ENCODE data around the gene LEPROT.
"Not testable (repeated sequence)": the region's sequence is repeated elsewhere in the genome, so short reads cannot be mapped to it uniquely, and the experiment has no call there.

The LEPROT gene, protein sequence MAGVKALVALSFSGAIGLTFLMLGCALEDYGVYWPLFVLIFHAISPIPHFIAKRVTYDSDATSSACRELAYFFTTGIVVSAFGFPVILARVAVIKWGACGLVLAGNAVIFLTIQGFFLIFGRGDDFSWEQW

DNA sequence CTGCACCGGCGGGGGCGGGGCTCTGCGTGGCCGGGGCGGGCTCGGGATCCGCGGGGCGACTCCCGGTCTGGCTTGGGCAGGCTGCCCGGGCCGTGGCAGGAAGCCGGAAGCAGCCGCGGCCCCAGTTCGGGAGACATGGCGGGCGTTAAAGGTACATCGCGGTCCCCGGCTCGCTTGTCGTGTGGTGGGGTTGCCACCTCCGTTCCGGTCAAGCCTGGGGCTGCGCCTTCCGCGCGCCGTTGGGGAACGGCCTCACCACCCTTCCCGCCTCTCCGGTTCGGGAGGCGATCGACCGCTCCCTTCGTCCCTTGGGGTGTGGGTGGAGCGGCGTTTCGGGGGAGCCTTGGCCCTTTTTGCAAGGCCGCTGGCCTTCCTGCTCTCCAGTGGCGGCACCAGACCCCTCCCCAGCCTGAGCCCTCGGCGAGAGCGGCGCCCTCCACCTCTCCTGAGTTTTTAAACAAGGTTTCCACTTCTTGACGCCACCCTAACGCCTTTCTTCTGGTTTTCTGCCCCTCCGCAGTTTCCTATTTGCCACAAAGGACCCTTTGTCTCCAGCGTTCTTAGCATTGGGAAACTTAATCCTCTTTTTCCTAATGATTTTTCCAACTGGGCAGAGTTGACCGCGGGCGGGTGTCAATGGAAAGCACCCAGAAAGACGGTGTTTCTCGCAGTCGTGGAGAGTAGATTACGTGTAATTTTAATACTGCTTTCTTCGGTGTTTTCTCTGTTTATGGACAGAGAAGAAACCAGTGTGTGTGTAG is at the start of gene LEPROT, which contains the start of gene LEPR:
Gene LEPROT, plus strand, starts transcription at position 79 of the 761 bp plus-strand sequence. Its CDS starts 57 bp downstream, at position 136.
Gene LEPR, plus strand, starts transcription at position 79 of the 761 bp plus-strand sequence. CDS start 144,898 bp downstream, outside the sequence.
- DNase-seq (ENCODE audit: low read depth in 2 of 2), result no peak

DNA sequence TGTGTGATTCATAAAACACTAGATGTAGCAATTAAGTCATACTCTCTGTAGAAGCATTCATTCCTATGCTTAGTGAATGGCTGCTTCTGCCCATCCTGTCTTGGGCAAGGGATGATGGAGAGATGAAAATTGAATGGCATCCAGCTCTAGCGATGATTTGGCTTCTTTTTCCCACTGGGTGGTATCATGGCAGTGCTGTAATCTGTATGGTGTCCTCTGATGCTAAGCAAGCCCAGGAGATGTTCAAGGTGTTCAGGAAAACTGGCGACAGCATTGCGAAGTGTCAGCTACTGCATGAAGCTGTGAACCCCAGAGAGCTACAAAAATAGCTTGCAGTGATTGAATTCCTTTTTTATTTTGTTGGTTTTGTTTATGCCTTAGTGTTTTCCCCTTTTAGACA is 48.9 kb upstream of the LEPROT start:
- no peak for DNase-seq (ENCODE audit: low read depth in 2 of 2)

DNA sequence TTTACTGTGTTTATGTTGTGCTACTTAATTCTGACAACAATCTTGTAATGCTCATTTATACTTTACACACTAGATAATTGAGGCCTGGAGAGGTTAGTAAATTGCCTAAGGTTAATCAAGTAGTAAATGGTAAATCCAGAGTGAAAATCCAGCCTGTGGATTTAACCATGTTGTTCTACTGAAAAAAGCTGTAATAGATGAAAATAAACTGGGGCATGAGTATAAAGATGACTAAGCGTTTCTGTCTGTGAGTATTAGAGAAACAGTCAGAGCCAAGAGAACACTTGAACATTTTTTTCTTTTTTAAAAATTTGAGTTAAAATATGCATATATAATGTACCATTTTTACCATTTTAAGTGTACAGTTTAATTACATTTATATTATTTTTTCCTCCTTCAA is 47.9 kb upstream of the LEPROT start:
- DNase-seq (ENCODE audit: low read depth in 2 of 2), result no peak

DNA sequence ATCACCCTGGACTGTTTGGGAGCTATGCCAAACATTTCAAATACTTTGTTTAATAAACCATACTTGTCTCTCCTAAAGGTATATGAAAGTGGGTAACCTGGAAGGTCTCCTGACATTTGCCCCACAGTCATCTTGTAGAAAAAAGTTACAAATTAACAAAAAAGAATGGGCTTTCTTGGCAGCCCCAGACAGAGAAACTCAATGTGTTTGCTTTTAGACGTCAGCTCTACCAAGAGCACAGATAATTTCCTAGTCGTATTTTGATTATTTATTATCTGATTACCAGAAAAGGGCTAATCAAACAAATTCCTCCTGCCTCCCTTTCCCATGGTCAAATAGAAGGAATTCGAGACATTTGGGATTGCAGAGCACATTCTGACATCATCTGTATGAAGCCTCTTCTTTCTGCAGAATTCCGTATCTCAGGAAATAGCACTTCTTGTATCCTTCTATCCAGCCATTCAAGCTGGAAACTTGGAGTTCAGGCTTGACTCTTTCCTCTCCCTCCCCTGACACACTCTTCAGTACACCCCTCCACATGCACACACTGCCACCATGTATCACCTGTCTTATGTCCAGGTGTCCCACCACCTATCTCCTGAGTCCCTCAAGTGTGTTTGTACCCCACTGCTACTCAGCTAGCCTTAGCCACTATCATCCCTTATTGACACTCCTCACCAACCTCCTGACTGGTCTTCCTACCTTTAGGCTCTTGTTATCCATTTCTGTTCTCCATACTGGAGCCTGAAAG is 42.8 kb upstream of the LEPROT start:
- no peak for DNase-seq (ENCODE audit: low read depth in 2 of 2)

DNA sequence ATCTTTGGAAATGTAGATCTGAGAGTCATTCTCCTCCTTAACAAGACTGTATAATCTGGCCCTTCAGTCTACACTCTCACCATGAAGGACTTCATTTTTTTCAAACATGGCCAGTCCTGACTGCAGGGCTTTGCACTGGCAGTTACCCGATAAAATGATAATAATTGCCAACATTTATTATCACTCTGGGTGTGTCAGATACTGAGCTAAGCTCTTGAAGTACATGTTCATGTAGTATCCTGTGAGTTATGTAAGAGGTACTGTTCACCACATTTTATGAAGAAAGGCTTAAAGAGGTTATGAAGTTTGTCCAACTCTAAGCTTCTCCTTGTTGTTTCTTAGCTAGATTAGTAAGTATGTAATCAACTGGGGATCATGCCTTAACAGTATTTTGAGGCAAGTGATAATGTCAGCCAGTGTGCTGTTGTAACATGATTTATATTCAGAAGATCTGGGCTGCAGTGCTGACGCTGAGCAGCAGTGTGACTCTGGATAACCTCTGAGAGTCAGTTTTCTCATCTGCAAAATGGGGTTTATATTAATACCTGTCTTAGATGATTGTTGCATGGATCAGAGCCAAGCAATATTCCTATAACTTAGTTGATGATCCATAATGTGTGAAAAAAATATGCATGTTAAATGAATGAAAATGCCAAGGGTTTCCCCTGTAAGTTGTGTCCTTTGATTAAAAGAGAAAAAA is 42.1 kb upstream of the LEPROT start:
- no peak for DNase-seq (ENCODE audit: low read depth in 2 of 2)

DNA sequence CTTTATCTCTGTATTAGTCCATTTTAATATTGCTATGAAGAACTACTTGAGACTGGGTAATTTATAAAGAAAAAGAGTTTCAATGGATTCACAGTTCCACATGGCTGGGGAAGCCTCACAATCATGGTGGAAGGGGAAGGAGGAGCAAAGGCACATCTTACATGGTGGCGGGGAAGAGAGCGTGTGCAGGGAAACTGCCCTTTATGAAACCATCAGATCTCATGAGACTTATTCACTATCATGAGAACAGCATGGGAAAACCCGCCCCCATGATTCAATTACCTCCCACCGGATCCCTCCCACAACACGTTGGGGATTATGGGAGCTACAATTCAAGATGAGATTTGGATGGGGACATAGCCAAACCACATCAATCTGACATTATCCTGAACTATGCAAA is 36.0 kb upstream of the LEPROT start:
- not testable (repeated sequence) for DNase-seq (ENCODE audit: low read depth in 2 of 2)

DNA sequence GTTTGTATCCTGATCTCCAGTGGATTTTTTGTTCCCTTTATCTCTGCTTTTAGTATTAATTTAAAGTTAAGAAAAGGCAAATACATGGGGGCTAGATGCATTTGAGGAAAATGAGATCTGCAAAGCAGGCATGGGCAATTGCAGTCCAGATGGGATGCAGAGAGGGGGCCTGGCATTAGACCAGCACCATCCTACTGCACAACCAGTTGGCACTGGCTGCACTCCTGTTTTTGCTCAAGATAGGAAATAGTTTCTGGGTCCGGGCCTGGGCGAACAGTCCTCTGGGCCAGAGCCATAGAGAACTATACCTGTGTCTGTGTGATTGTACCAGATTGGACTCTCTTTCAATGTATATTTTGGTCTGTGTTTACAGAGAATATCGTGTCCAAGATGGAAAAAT is 34.0 kb upstream of the LEPROT start:
- no peak for DNase-seq (ENCODE audit: low read depth in 2 of 2)

DNA sequence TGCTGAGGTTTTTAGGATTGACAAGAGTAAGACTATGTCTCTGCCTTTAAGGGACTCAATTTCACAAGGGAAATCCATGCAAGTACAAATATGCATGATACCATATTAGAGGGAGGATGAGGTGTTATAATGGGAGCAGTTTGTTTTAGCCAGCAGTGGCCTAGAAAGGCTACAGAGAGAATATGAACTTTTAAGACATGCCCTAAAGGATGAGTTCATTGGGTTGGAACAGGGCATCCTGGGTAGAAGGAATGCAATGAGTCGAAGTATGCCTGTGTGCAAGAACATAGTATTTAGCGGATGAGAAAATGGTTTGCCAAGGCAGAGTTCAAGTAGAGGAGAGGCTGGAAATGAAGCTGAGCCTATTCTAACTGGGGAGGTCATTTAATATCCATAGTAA is 32.6 kb upstream of the LEPROT start:
- no peak for DNase-seq (ENCODE audit: low read depth in 2 of 2)

DNA sequence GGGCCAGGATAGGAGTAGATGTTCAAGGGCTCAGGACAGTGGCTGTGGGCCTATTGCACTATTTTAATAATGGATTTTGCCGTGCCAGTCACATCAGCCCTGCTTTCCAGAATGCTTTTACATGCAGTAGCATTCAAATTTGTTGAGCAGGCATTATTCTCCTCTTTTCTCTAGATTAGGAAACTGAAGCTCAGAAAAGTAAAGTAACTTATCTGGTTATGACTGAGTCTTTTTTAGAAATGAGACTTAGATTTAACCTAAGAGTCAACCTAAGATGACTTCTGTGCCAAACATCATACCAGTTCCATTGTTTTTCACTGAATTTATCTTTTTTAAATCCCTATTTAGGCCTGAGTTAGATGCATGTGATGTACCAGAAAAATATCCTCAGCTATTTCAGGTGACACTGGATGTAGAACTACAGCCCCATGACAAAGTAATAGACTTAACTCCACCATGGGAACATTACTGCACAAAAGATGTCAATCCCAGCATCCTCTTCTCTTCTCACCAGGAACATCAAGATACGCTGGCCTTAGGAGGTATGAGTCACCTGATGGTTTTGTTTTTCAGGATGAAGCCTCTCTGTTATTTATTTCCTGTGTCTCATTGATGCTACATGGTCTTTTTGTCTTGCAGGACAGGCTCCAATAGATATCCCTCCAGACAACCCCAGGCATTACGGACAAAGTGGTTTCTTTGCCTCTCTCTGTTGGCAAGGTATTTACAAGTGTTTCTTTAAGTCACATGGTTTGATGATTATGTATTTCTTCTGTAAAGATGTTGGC is 31.4 kb upstream of the LEPROT start:
- DNase-seq (ENCODE audit: low read depth in 2 of 2), result no peak

DNA sequence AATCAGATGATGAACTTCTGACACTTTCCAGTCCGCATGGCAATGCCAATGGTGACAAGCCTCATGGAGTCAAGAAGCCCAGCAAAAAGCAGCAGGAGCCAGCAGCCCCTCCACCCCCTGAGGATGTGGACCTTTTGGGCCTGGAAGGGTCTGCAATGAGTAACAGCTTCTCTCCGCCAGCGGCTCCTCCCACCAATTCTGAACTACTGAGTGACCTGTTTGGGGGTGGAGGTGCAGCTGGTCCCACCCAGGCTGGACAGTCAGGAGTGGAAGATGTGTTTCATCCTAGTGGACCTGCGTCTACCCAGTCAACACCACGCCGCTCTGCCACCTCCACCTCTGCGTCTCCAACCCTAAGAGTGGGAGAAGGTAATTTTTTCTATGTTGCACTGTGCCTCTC is 28.0 kb upstream of the LEPROT start:
- DNase-seq (ENCODE audit: low read depth in 2 of 2), result no peak

DNA sequence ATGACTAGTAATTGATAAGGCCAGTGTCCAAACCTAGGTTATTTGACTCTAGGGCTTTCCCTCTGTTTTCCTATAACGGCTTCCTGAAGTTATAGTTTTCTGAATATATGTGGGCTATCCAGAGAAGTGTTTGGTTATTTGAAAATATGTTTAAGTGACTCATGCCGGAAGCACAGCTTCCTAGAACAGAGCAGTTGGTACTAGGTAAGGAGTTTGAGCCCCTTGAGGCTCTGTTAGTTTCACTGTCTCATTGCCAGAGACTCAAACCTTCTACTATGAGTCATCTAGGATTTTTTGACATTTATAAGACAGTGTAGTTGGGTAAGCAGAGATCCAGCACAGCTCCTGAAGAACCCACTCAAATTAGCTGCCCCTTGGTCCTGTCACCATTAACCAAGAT is 27.1 kb upstream of the LEPROT start:
- DNase-seq (ENCODE audit: low read depth in 2 of 2), result peak in 1 of 2 experiments; percentile 20

DNA sequence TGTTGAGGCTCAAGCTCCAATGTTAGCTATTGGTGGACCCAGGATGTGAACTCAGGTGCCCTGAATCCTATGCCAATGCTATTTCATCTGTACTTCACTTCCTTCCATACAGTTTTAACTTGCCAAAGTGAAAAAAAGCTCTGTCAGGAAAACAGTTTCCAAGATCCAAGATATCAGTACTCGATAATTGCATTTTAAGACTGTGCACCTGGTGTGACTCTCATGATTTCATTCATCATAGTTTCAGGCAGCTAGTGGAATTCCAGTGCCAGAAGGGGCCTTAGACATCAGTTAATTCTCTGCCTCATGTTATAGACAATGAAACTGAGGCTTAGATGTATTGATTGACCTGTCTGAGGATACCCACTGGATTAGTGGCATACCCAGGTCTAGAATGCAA is 26.5 kb upstream of the LEPROT start:
- DNase-seq (ENCODE audit: low read depth in 2 of 2), result no peak

DNA sequence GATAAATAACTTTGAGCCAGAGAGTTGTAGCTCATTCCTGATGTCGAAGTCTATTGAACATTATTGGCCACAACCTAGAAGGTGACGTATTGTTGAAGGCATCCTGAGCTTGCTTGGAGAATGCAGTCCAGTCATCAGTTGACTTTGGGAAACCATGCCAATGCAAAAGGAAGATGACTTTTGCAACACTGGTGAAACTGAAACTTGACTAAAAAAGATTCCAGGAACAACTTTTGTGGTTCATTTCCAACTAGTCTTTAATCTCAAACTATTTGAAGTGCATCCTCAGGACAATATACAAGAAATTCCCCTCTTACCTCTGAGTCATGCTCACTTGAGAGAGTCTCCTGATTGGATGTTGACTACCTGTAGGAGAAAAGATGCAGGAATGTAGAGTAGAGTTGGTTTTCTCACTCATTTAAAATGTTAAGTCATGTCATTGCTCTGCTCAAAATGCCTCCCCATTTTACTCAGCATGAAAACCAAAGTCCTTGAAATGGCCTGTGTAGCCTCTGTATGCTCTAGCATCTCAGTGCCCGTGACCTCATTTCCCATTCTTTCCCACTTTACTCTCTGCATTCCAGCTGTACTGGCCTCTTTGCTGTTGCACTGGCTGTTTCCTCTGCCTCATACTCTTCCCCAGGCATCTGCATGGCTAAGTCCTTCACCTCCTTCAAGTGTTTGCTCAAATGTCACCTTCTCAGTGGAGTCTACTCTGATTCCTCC is 24.4 kb upstream of the LEPROT start:
- DNase-seq (ENCODE audit: low read depth in 2 of 2), result peak; percentile 9 to 14

DNA sequence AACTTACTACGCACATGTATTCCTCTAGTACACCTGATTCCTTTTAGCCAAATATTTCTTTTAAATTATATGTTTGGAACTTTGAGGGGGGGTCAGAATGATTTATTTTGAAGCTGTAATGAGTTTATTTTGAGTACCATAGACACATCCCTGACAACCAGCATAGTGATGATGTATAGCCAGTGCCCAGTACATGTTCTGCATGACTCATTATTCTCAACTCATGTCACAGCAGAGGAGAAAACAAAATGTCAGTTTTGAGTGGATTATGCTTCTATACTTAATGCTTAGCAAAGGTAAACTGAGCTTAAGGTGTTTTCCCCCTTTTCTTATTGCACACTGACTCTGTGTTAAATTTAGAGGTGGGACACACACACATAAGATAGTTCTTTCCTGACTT is 22.4 kb upstream of the LEPROT start:
- no peak for DNase-seq (ENCODE audit: low read depth in 2 of 2)

DNA sequence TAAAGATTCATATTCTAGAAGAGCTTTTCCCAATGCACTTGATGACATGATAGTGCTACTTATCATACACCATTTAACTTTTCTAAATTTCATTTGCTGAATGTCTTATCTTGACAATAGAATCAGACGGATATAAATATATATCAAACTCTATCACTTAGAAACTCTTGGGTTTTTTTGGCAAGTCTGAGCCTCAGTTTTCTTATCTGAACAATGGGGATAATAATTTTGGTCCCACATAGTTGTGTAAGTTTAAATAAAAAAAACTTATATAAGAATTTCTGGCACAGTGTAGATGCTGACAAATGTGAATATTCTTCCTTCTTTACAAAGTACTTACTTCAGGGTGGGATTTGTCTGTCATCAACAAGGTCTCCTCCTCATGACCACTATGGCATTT is 21.5 kb upstream of the LEPROT start:
- DNase-seq (ENCODE audit: low read depth in 2 of 2), result no peak

DNA sequence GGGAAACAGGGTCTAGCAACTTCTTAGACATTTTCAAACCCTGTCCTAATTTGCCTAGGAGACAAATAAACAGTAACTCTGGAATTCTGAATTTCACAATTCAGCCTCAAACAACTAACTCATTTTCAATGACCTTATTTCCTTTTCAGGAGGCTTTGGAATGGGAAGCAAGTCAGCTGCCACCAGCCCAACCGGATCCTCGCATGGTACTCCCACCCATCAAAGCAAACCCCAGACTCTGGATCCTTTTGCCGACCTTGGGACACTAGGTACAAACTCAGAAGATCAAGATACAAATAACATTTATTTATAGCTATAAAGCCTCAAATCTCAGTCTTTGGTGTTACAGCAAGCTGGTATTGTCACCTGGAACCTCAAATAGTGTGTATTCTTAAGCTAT is 18.9 kb upstream of the LEPROT start:
- DNase-seq (ENCODE audit: low read depth in 2 of 2), result no peak

DNA sequence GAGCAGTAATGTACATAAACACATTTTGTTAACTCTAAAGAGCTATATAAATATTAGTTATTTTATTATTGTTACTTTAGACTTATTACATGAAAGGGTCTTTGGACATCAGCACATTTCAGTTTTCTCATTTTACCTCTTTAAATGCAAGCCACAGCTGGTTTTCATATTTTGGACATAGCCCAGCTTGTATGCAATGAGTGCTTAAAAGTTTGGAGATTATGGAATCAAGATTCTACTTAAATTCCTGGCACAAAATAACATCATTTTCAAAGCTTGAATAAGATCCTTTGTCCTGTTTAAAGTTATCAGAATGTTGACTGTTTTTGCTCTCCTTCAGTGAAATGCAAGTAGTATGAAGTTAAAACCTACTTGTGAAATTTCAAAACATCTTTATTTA is 15.5 kb upstream of the LEPROT start:
- DNase-seq (ENCODE audit: low read depth in 2 of 2), result no peak

DNA sequence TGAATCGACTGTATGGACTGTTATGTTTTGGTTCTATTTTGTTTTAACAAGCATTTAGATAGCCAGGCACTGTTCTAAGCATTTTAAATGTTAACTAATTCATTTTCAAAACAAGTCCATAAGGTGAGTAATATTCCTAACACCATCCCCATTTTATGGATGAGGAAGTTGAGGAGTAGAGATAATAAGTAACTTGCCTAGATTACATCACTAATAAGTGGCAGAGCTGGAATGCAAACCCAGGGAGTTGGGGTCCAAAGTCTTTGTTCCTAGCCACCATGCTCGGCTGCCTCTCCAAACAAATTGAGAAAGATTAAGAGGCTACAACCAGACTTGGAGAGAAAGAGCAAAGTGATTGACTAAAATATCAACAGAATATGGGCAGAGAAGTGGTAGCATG is 12.6 kb upstream of the LEPROT start:
- DNase-seq (ENCODE audit: low read depth in 2 of 2), result no peak

DNA sequence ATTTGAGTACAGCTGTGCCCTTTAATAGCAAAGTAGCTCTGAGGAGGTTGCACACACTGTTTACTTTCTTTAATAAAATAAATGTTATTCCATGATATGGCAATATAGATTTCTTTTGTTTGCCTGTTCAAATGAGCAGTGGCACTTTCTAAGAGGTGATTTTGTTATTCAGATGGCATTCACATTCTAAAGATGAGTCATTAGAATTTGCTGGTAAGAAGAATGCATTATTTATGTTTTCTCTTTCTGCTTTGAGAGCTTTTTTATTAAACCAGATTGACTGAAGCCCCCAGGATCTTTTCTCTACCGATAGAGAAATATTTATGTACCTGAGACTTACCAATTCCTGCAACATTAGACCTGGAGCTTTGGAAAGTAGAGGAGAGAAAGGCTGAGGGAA is 11.2 kb upstream of the LEPROT start:
- DNase-seq (ENCODE audit: low read depth in 2 of 2), result no peak

DNA sequence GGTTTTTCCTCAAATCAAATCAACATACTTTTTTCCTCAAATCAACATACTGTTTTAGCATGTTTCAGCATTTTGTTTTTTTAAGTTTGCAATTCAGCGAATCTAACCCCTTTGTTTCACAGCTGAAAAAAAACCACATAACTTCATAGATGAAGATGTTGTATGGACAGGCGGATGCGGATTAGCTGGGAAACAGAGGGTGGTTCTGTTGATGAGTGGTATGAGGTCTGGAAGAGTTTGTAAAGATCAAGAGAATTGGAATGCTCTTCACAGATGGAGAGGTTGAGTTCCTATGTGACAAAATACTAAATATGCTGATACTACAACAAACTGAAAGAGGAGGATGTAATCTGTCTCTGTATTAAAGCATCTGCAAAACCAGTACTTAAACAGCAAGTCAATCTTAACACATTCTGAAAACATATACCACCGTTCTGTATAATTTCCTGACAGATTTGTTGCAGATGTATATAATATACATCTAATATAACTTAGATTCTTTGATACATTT is 10.6 kb upstream of the LEPROT start:
- no peak for DNase-seq (ENCODE audit: low read depth in 2 of 2)

Measured in fibroblast of skin of left quadriceps (primary cell).